D721Med (cell line): ENCODE measurements around the gene SOCS3.

ENCODE experiments used
- DNase-seq: peaks from one replicate; pipeline ENCODE4 v3.0.0; 2011; ENCODE audit warnings: low spot score; ENCODE audit not compliant: insufficient read length
- FAIRE-seq: peaks from 2 replicates; lab custom pipeline; 2011; peaks lifted over from hg19 to GRCh38; lab: Jason Lieb, UNC
- TF ChIP-seq, protein P1 (sequence below): IDR thresholded peaks from 2 replicates; pipeline ENCODE4 v1.5.1; 2012; ENCODE audit warnings: mild to moderate bottlenecking, control low read depth; ENCODE audit not compliant: insufficient read depth; ENCODE audit errors: missing control alignments

Gene SOCS3

DNA sequence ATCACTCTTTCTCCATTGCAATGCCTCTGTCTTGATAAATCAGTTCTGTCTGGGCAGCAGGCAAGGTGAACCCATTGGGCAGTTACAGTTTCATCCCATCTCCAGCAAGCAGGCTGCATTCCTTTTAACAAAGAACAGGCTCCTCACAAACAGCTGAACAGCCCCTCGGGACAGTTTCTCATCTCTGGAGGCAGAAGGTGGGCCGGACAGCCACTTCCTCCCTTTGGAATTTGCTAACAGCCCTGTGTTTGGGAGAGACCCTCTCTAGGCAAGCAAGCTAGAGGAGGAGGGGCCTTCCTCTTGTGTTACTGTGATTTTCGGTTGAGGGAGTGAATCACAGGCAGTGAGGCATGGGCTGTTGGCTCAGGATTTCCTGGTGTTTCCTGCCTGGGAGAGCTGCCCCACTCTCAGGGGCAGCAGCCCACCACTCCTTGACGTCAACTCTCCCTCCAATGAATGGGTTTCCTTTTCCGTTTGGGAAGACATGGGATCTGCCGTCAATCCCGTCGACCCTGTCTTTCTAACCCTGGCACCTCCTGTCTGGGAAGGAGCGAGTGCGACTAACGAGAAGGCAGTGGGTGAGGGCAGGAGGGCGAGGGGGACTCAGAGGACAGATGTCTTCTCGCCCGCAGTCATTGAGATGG is 14.9 kb upstream of the SOCS3 start:
- no peak for FAIRE-seq
- DNase-seq = no peak
- TF ChIP-seq, protein P1, sequence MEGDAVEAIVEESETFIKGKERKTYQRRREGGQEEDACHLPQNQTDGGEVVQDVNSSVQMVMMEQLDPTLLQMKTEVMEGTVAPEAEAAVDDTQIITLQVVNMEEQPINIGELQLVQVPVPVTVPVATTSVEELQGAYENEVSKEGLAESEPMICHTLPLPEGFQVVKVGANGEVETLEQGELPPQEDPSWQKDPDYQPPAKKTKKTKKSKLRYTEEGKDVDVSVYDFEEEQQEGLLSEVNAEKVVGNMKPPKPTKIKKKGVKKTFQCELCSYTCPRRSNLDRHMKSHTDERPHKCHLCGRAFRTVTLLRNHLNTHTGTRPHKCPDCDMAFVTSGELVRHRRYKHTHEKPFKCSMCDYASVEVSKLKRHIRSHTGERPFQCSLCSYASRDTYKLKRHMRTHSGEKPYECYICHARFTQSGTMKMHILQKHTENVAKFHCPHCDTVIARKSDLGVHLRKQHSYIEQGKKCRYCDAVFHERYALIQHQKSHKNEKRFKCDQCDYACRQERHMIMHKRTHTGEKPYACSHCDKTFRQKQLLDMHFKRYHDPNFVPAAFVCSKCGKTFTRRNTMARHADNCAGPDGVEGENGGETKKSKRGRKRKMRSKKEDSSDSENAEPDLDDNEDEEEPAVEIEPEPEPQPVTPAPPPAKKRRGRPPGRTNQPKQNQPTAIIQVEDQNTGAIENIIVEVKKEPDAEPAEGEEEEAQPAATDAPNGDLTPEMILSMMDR = no peak

DNA sequence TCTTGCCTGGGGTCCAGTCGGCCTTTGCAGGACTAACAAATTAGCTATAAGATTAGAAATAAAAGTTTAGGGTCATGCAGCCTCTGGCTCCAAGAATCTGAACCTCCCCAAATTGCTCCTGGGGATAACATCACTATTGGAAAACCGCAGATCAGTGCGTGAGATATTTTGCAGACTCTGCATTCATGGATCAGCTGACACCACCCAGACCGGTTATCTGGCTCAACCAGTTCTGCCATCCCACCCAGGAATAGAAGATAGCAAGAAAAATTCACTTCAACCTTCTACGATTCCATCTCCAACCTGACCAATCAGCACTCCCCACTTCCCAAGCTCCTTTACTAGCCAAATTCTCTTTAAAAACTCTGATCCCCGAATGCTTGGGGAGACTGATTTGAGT is 14.3 kb upstream of the SOCS3 start:
- TF ChIP-seq, protein P1 = no peak
- no peak for FAIRE-seq
- no peak for DNase-seq

DNA sequence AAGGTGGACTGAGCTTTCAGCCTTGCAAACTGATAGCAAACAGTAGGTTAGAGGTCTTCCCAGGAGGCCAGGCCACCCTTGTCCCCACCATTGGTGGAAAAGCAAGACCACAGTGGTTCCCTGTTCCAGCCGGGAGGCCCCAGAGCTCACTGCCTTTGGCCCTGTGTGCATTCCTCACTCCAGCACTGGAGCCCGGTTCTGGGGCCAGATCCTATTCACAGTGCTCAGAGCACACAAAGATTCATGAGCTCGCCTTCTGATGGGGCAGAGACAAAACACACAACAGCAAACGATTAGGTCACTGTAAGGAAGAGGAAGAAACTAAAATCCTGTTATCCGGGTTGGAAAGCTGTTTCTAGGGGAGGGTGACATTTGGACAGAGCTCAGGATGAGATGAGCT is 13.0 kb upstream of the SOCS3 start:
- no peak for DNase-seq
- TF ChIP-seq, protein P1 = no peak
- FAIRE-seq = no peak

DNA sequence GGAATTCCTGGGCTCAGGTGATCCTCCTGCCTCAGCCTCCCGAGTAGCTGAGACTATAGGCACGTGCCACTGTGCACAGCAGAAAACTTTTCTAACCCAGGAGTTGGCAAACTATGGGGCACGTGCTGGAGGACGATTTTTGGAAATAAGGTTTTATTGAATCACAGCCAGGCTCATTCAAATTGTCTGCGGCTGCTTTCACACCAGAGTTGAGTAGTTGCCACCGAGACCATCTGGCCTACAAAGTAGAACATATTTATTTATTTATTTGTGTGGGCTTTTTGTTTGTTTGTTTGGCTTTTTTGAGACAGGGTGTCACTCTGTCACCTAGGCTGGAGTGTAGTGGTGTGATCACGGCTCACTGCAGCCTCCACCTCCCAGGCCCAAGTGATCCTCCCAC is 11.2 kb upstream of the SOCS3 start:
- TF ChIP-seq, protein P1 = no peak
- DNase-seq = no peak
- no peak for FAIRE-seq

- DNase-seq = no peak
- no peak for FAIRE-seq
- TF ChIP-seq, protein P1 = no peak
Observed at GRCh38 chr17:78369791-78370381, 10.0 kb upstream of the SOCS3 start.

- TF ChIP-seq, protein P1 = no peak
- DNase-seq (no peak), FAIRE-seq (no peak)
Observed at GRCh38 chr17:78368854-78369495, 9.1 kb upstream of the SOCS3 start.

DNA sequence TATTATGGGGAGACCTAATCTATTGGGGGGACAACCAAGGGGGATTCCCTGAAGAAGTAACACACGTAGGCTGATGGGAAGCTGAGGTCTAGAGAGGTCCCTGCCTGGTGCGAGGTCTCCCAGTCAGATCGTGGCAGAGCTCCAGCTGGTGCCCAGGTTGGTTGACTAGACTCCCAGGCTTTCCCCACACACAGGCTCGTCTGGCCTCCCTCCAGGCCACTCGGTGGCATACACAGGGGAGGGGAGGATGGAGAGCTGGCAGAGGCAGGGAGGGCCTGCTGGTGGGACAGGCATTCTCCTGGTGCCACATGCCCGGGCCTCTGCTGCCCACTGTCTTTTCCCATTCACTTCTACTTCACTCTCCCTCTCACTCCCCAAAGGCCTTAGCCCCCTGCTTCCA is 8.5 kb upstream of the SOCS3 start:
- DNase-seq = no peak
- TF ChIP-seq, protein P1 = no peak
- FAIRE-seq = no peak
